ENCODE measurements around the gene PCDH15. TPM values are rescaled to one million over a fixed set of nuclear protein-coding genes. Genes with fewer than 3 reads are reported as not detected.

PCDH15 gene
- total RNA-seq, 1 donor from 2014 or later = 0.07 TPM

GRCh38 chr10:53893061-53893460 is 908.0 kb downstream of the PCDH15 start:
- Mint-ChIP-seq H3K27me3 (ENCODE audit: low read depth) (no peaks in the 10 kb centered on the region), H3K9me3 (peaks cover 11% of the 10 kb centered on the region), H3K4me1 (ENCODE audit: low read depth) (no peaks in the 10 kb centered on the region), H3K4me3 (ENCODE audit: low read depth) (no peak overlapping the region), H3K36me3 (ENCODE audit: low read depth) (no peaks in the 10 kb centered on the region), H3K27ac (no peak overlapping the region)
- DNase-seq (ENCODE audit: low spot score) = no peak
- intact Hi-C loops (cut with micrococcal nuclease) = no loop called here

GRCh38 chr10:53886325-53887300 is 914.4 kb downstream of the PCDH15 start:
- H3K4me1 Mint-ChIP-seq (ENCODE audit: low read depth) = no peaks in the 10 kb centered on the region
- H3K36me3 Mint-ChIP-seq (ENCODE audit: low read depth) = no peaks in the 10 kb centered on the region

GRCh38 chr10:53864846-53865245 is 936.2 kb downstream of the PCDH15 start:
- intact Hi-C loops (cut with micrococcal nuclease) = no loop called here
- Mint-ChIP-seq H3K27ac (no peak overlapping the region), H3K4me3 (ENCODE audit: low read depth) (no peak overlapping the region), H3K4me1 (ENCODE audit: low read depth) (no peaks in the 10 kb centered on the region), H3K36me3 (ENCODE audit: low read depth) (no peaks in the 10 kb centered on the region), H3K27me3 (ENCODE audit: low read depth) (no peaks in the 10 kb centered on the region), H3K9me3 (peaks cover 22% of the 10 kb centered on the region)
- DNase-seq (ENCODE audit: low spot score) = no peak

More at GRCh38 chr10:53886325-53887300, 914.4 kb downstream of the PCDH15 start:
- H3K27ac Mint-ChIP-seq = no peak overlapping the region
- H3K4me3 Mint-ChIP-seq (ENCODE audit: low read depth) = no peak overlapping the region
- H3K9me3 Mint-ChIP-seq = peaks cover 7% of the 10 kb centered on the region
- H3K27me3 Mint-ChIP-seq (ENCODE audit: low read depth) = no peaks in the 10 kb centered on the region
- intact Hi-C loops (cut with micrococcal nuclease) = no loop called here
- no peak for DNase-seq (ENCODE audit: low spot score)

- intact Hi-C loops (cut with micrococcal nuclease) = no loop called here
- DNase-seq (ENCODE audit: low spot score) = no peak
- Mint-ChIP-seq H3K27ac (no peak overlapping the region), H3K9me3 (no peaks in the 10 kb centered on the region), H3K36me3 (ENCODE audit: low read depth) (no peaks in the 10 kb centered on the region), H3K27me3 (ENCODE audit: low read depth) (no peaks in the 10 kb centered on the region), H3K4me1 (ENCODE audit: low read depth) (no peaks in the 10 kb centered on the region), H3K4me3 (ENCODE audit: low read depth) (no peak overlapping the region)
Observed at GRCh38 chr10:53852450-53853175, 948.4 kb downstream of the PCDH15 start.

- peaks cover 5% of the 10 kb centered on the region for H3K9me3 Mint-ChIP-seq
- no peak overlapping the region for H3K27ac Mint-ChIP-seq
- intact Hi-C loops (cut with micrococcal nuclease) = no loop called here
- peaks cover 4% of the 10 kb centered on the region for H3K4me1 Mint-ChIP-seq (ENCODE audit: low read depth)
- H3K4me3 Mint-ChIP-seq (ENCODE audit: low read depth) = no peak overlapping the region
- H3K27me3 Mint-ChIP-seq (ENCODE audit: low read depth) = no peaks in the 10 kb centered on the region
- no peak for DNase-seq (ENCODE audit: low spot score)
- H3K36me3 Mint-ChIP-seq (ENCODE audit: low read depth) = no peaks in the 10 kb centered on the region
Observed at GRCh38 chr10:53846809-53847208, 954.2 kb downstream of the PCDH15 start.

DNA sequence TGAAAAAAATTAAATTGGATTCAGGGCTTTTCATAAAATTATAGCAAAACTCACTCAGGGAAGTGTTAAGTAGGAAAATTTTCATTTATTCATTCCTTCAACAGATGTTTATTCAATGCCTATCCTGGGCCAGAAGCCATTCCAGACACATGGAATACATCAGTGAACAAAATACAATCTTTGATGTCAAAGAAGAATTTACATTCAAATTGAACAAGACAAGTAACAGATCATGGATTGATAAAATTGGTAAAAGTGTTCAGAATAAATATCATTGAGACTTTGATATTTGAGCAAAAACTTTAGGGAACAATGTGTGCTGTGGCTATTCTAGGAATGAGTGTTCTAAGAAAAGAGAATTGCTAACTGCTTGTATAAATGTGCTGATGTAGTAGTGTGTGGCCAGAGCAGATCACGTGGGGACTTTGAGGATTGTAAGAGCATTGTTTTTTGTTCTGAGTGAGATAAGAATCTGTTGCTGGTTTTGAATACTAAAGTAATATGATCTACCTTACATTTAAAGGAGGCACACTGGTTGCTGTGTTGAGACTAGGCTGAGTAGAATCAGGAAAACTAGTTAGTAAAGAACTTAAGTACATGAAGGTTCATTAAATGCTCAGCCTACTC is 957.2 kb downstream of the PCDH15 start:
- intact Hi-C loops (cut with micrococcal nuclease) = no loop called here
- H3K27ac Mint-ChIP-seq = no peak overlapping the region
- no peak overlapping the region for H3K4me3 Mint-ChIP-seq (ENCODE audit: low read depth)
- H3K36me3 Mint-ChIP-seq (ENCODE audit: low read depth) = no peaks in the 10 kb centered on the region
- peaks cover 4% of the 10 kb centered on the region for H3K4me1 Mint-ChIP-seq (ENCODE audit: low read depth)
- H3K27me3 Mint-ChIP-seq (ENCODE audit: low read depth) = no peaks in the 10 kb centered on the region
- H3K9me3 Mint-ChIP-seq = peaks cover 5% of the 10 kb centered on the region
- no peak for DNase-seq (ENCODE audit: low spot score)

GRCh38 chr10:53841483-53842145 is 959.4 kb downstream of the PCDH15 start:
- no peak for DNase-seq (ENCODE audit: low spot score)

DNA sequence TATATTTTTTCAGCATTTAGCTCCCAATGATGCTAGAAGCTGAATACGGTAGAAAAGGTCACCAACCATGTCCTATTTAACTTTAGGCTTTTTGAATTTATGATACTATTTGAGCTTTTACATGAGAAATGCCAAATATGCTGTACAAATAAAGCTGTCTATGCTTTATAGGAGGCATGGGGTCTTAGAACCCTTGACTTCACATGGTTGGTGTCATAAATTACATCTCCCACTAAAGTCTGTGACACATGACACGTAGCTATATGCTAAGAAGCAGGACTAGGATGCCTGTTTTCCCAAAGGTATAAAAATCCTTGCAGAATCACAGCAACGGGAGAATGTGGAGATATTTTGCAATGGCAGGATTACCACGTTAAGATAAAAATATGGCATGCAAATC is 960.4 kb downstream of the PCDH15 start:
- Mint-ChIP-seq H3K27me3 (ENCODE audit: low read depth) (no peaks in the 10 kb centered on the region), H3K4me1 (ENCODE audit: low read depth) (peaks cover 4% of the 10 kb centered on the region), H3K9me3 (peaks cover 5% of the 10 kb centered on the region), H3K4me3 (ENCODE audit: low read depth) (no peak overlapping the region), H3K36me3 (ENCODE audit: low read depth) (no peaks in the 10 kb centered on the region), H3K27ac (no peak overlapping the region)
- intact Hi-C loops (cut with micrococcal nuclease) = no loop called here
- DNase-seq (ENCODE audit: low spot score) = no peak

More at GRCh38 chr10:53841483-53842145, 959.4 kb downstream of the PCDH15 start:
- Mint-ChIP-seq H3K36me3 (ENCODE audit: low read depth) (no peaks in the 10 kb centered on the region), H3K27ac (no peak overlapping the region), H3K4me3 (ENCODE audit: low read depth) (no peak overlapping the region), H3K4me1 (ENCODE audit: low read depth) (peaks cover 4% of the 10 kb centered on the region), H3K9me3 (peaks cover 5% of the 10 kb centered on the region), H3K27me3 (ENCODE audit: low read depth) (no peaks in the 10 kb centered on the region)
- intact Hi-C loops (cut with micrococcal nuclease) = no loop called here

- intact Hi-C loops (cut with micrococcal nuclease) = no loop called here
- Mint-ChIP-seq H3K4me1 (ENCODE audit: low read depth) (peaks cover 4% of the 10 kb centered on the region), H3K27ac (no peak overlapping the region)
Observed at GRCh38 chr10:53839440-53840039, 961.5 kb downstream of the PCDH15 start.

DNA sequence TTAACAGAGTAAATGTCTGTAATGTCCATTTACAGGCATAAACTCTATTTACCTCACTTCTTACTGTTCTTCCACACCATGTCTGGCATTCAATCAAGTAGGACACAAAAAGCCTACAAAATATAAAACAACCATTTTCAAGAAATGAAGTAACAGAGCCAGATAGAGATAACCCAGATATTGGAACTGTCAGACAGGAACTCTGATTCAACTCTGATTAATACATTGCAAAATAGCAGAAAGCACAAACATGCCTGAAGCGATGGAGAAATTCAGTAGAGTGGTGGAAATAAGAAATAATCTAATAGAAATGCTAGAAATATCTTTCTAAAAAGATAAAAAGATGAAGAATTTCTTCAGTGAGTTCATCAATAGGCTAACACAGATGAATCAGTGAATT is 964.4 kb downstream of the PCDH15 start:
- H3K27ac Mint-ChIP-seq = no peak overlapping the region
- H3K4me1 Mint-ChIP-seq (ENCODE audit: low read depth) = no peaks in the 10 kb centered on the region
- no peak overlapping the region for H3K4me3 Mint-ChIP-seq (ENCODE audit: low read depth)
- DNase-seq (ENCODE audit: low spot score) = no peak
- intact Hi-C loops (cut with micrococcal nuclease) = no loop called here
- H3K27me3 Mint-ChIP-seq (ENCODE audit: low read depth) = no peaks in the 10 kb centered on the region
- no peaks in the 10 kb centered on the region for H3K36me3 Mint-ChIP-seq (ENCODE audit: low read depth)
- H3K9me3 Mint-ChIP-seq = peaks cover 7% of the 10 kb centered on the region

More at GRCh38 chr10:53839440-53840039, 961.5 kb downstream of the PCDH15 start:
- H3K4me3 Mint-ChIP-seq (ENCODE audit: low read depth) = no peak overlapping the region
- no peak for DNase-seq (ENCODE audit: low spot score)
- peaks cover 8% of the 10 kb centered on the region for H3K9me3 Mint-ChIP-seq
- H3K36me3 Mint-ChIP-seq (ENCODE audit: low read depth) = no peaks in the 10 kb centered on the region
- H3K27me3 Mint-ChIP-seq (ENCODE audit: low read depth) = no peaks in the 10 kb centered on the region

- Mint-ChIP-seq H3K27ac (no peak overlapping the region), H3K36me3 (ENCODE audit: low read depth) (no peaks in the 10 kb centered on the region), H3K9me3 (peaks cover 7% of the 10 kb centered on the region), H3K4me1 (ENCODE audit: low read depth) (no peaks in the 10 kb centered on the region), H3K27me3 (ENCODE audit: low read depth) (no peaks in the 10 kb centered on the region), H3K4me3 (ENCODE audit: low read depth) (no peak overlapping the region)
- intact Hi-C loops (cut with micrococcal nuclease) = no loop called here
- DNase-seq (ENCODE audit: low spot score) = no peak
Observed at GRCh38 chr10:53833908-53834307, 967.1 kb downstream of the PCDH15 start.

DNA sequence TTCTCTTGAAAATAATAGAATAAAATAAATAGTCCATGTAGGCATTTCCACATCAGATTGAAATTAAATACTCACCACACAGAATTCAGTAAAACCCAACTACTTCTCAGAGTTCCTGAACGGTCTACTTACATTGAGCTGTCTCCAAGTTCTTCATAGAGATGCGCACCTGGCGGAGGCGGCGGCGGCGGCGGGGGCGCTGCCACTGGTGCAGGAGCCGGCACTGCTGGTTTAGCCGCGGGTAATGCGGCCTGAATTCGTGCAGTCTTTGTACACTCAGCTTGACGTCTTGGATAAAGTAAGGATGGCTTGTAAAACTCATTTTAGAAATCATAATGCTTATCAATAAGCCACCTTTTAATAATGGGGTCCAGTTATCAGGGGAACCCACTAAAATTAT is 973.8 kb downstream of the PCDH15 start:
- intact Hi-C loops (cut with micrococcal nuclease) = no loop called here
- Mint-ChIP-seq H3K4me3 (ENCODE audit: low read depth) (no peak overlapping the region), H3K36me3 (ENCODE audit: low read depth) (no peaks in the 10 kb centered on the region), H3K9me3 (peaks cover 8% of the 10 kb centered on the region), H3K27ac (no peak overlapping the region), H3K27me3 (ENCODE audit: low read depth) (no peaks in the 10 kb centered on the region), H3K4me1 (ENCODE audit: low read depth) (no peaks in the 10 kb centered on the region)
- DNase-seq (ENCODE audit: low spot score) = no peak

Data from activated T-helper 2 cell treated with anti-CD3 and anti-CD28 coated beads, Interferon-gamma antibody, Interleukin-2, Interleukin-4, amounts not matched to agents 10 μg/mL and 5 μg/mL and 100 μg/mL, durations not matched to agents 14 hours and 24 hours and 36 hours (primary cell).